HCT116 (cell line): ENCODE results near the gene BEND6. TPM values are rescaled to one million over a fixed set of nuclear protein-coding genes. Genes with fewer than 3 reads are reported as not detected.

Experiments
- ATAC-seq: fragments of 200-7000 bp; cut with Tn5 transposase; 2 replicates; pipeline ENCODE4 v1.9.1; 2020; ENCODE audit warnings: mild to moderate bottlenecking, moderate library complexity
- BruUV-seq: library from RNA; stranded (reverse); fragments of 400-500 nt; replicated peaks from 2 replicates; lab custom pipeline; 2021; lab: Mats Ljungman, UMichigan
- CTCF ChIA-PET: fragments of 300-600 bp; sonication (Branson Sonifier 250); formaldehyde crosslinking; loops from one replicate; lab custom pipeline; 2021; ENCODE audit warnings: antibody characterized with exemption; lab: Charles Lee
- POLR2A ChIA-PET: fragments of 300-600, 350-600 bp; sonication (Branson Sonifier 250); formaldehyde crosslinking; loops from one replicate; lab custom pipeline; 2021; ENCODE audit warnings: antibody characterized with exemption; lab: Charles Lee
- RAD21 ChIA-PET, 2 experiments: fragments of 300-600 bp; sonication (Branson Sonifier 250); formaldehyde crosslinking; loops; one replicate each; lab custom pipeline; 2023; ENCODE audit warnings: low total read pairs in 2 of 2; ENCODE audit not compliant: uncharacterized antibody in 2 of 2, unreplicated experiment in 2 of 2, low non-redundant PET in 1 of 2; lab: Charles Lee
- DNase-seq: peaks from one replicate; pipeline ENCODE4 v3.0.0-alpha.2; 2010; ENCODE audit warnings: low read depth, low spot score
- H2AFZ ChIP-seq: fragments of 200-600 bp; shearing (Covaris generic), sonication (generic); 2 replicates; pipeline ENCODE4 v1.6.1; 2017; ENCODE audit warnings: low read depth, mixed run types, mixed read lengths, antibody characterized with exemption, low read length; ENCODE audit not compliant: poor library complexity, severe bottlenecking
- H3K27ac ChIP-seq: 2 replicates; pipeline ENCODE4 v1.5.1; 2012; ENCODE audit warnings: low read depth, low read length
- H3K27me3 ChIP-seq: fragments of 200-600 bp; sonication (generic); 2 replicates; pipeline ENCODE4 v1.6.1; 2016; ENCODE audit warnings: mixed run types, low read length, mixed read lengths; ENCODE audit not compliant: insufficient read depth
- H3K36me3 ChIP-seq, 2 experiments: fragments of 200-500 bp in 1 of 2; fragments of 200-600 bp in 1 of 2; sonication (Bioruptor generic) in 1 of 2; sonication (generic) in 1 of 2; 2 replicates each; pipeline versions ENCODE4 v1.5.1 to v1.6.1; 2014 to 2016; ENCODE audit warnings: low read length in 2 of 2, inconsistent platforms in 1 of 2, mixed read lengths in 1 of 2, mixed run types in 1 of 2; ENCODE audit not compliant: insufficient read depth in 2 of 2, control insufficient read depth in 1 of 2
- H3K4me1 ChIP-seq, 2 experiments: fragments of 200-600 bp in 1 of 2; sonication (generic) in 1 of 2; 2 replicates each; pipeline versions ENCODE4 v1.5.1 to v1.6.1; 2012 to 2017; ENCODE audit warnings: low read length in 2 of 2, inconsistent platforms in 1 of 2, mild to moderate bottlenecking in 1 of 2, mixed read lengths in 1 of 2, mixed run types in 1 of 2, moderate library complexity in 1 of 2; ENCODE audit not compliant: insufficient read depth in 2 of 2, control insufficient read depth in 1 of 2
- H3K4me2 ChIP-seq: fragments of 200-600 bp; sonication (generic); 2 replicates; pipeline ENCODE4 v1.6.1; 2017; ENCODE audit warnings: mixed run types, low read length, mixed read lengths
- H3K4me3 ChIP-seq, 2 experiments: fragments of 200-600 bp in 1 of 2; sonication (generic) in 1 of 2; replicated peaks in 1 of 2; 2 replicates each; pipeline ENCODE4 v1.5.1; 2011 to 2016; ENCODE audit warnings: low read length in 2 of 2, control low read depth in 1 of 2, low read depth in 1 of 2, mild to moderate bottlenecking in 1 of 2, mixed read lengths in 1 of 2, mixed run types in 1 of 2
- H3K79me2 ChIP-seq: fragments of 200-600 bp; sonication (generic); 2 replicates; pipeline ENCODE4 v1.6.1; 2017; ENCODE audit warnings: mild to moderate bottlenecking, mixed run types, low read length, moderate library complexity, mixed read lengths; ENCODE audit not compliant: insufficient read depth
- H3K9ac ChIP-seq: fragments of 200-600 bp; sonication (generic); 2 replicates; pipeline ENCODE4 v1.6.1; 2016; ENCODE audit warnings: low read length, mixed read lengths
- H3K9me2 ChIP-seq: fragments of 200-600 bp; sonication (generic), shearing (Covaris generic); 2 replicates; pipeline ENCODE4 v1.6.1; 2017; ENCODE audit warnings: mixed run types, mild to moderate bottlenecking, moderate library complexity; ENCODE audit not compliant: insufficient read depth
- H3K9me3 ChIP-seq, 2 experiments: fragments of 200-500 bp in 1 of 2; fragments of 200-600 bp in 1 of 2; sonication (Bioruptor generic) in 1 of 2; sonication (generic) in 1 of 2; 2 replicates each; pipeline ENCODE4 v1.6.1; 2014 to 2017; ENCODE audit warnings: low read length in 2 of 2, mixed read lengths in 2 of 2, inconsistent platforms in 1 of 2, low read depth in 1 of 2, mild to moderate bottlenecking in 1 of 2, mixed run types in 1 of 2, moderate library complexity in 1 of 2; ENCODE audit not compliant: control insufficient read depth in 1 of 2, insufficient read depth in 1 of 2
- H4K20me1 ChIP-seq: fragments of 200-600 bp; sonication (generic), shearing (Covaris generic); 2 replicates; pipeline ENCODE4 v1.6.1; 2017; ENCODE audit warnings: mixed run types, mild to moderate bottlenecking, moderate library complexity; ENCODE audit not compliant: insufficient read depth
- CBX3 ChIP-seq: IDR thresholded peaks from 2 replicates; pipeline ENCODE4 v1.6.1; 2012; ENCODE audit warnings: low read depth
- EGR1 ChIP-seq: IDR thresholded peaks from 2 replicates; pipeline ENCODE4 v1.6.1; 2012; ENCODE audit warnings: low read depth
- ELF1 ChIP-seq: IDR thresholded peaks from 2 replicates; pipeline ENCODE4 v1.6.1; 2012; ENCODE audit warnings: low read depth, borderline replicate concordance
- EZH2 ChIP-seq: fragments of 200-600 bp; sonication (generic); IDR thresholded peaks from 2 replicates; pipeline ENCODE4 v1.6.1; 2017; ENCODE audit warnings: antibody characterized with exemption, mixed run types
- EZH2phosphoT487 ChIP-seq: fragments of 200-600 bp; IDR thresholded peaks from 2 replicates; pipeline ENCODE4 v1.6.1; 2018; ENCODE audit warnings: antibody characterized with exemption, borderline replicate concordance
- FOSL1 ChIP-seq: IDR thresholded peaks from 2 replicates; pipeline ENCODE4 v1.6.1; 2012; ENCODE audit warnings: low read depth
- JUND ChIP-seq: IDR thresholded peaks from 2 replicates; pipeline ENCODE4 v1.6.1; 2012
- POLR2A ChIP-seq: IDR thresholded peaks from 2 replicates; pipeline ENCODE4 v1.7.0; 2011; ENCODE audit warnings: borderline replicate concordance; ENCODE audit not compliant: insufficient read depth, insufficient read length; ENCODE audit errors: extremely low read depth
- RAD21 ChIP-seq: IDR thresholded peaks from 2 replicates; pipeline ENCODE4 v1.6.1; 2012; ENCODE audit warnings: low read depth, mild to moderate bottlenecking
- SIN3A ChIP-seq: IDR thresholded peaks from 2 replicates; pipeline ENCODE4 v1.6.1; 2012; ENCODE audit warnings: low read depth
- SP1 ChIP-seq: IDR thresholded peaks from 2 replicates; pipeline ENCODE4 v1.6.1; 2012; ENCODE audit warnings: low read depth
- SRF ChIP-seq: IDR thresholded peaks from 2 replicates; pipeline ENCODE4 v1.6.1; 2012; ENCODE audit warnings: low read depth
- TCF7L2 ChIP-seq: IDR thresholded peaks from 2 replicates; pipeline ENCODE4 v1.7.0; 2011; ENCODE audit warnings: borderline replicate concordance, inconsistent platforms; ENCODE audit not compliant: insufficient read depth, insufficient read length; ENCODE audit errors: extremely low read depth
- intact Hi-C: fragments of 100-400 bp; cut with micrococcal nuclease; formaldehyde crosslinking; loops from 2 replicates; pipeline ENCODE4 v1.10.0; 2022
- total RNA-seq: library from RNA; stranded (reverse); gene quantifications from one replicate; pipeline ENCODE4 v1.2.1, GENCODE V29; 2021; ENCODE audit not compliant: unreplicated experiment
- TF ChIP-seq, protein P1 (sequence below): IDR thresholded peaks from 2 replicates; pipeline ENCODE4 v1.6.1; 2012; ENCODE audit warnings: low read depth
- TF ChIP-seq, protein P2 (sequence below): IDR thresholded peaks from 2 replicates; pipeline ENCODE4 v1.6.1; 2012
- TF ChIP-seq, protein P3 (sequence below): IDR thresholded peaks from 2 replicates; pipeline ENCODE4 v1.6.1; 2012

The BEND6 gene
- total RNA-seq, 1 experiment from 2014 or later: 4.0 TPM

DNA sequence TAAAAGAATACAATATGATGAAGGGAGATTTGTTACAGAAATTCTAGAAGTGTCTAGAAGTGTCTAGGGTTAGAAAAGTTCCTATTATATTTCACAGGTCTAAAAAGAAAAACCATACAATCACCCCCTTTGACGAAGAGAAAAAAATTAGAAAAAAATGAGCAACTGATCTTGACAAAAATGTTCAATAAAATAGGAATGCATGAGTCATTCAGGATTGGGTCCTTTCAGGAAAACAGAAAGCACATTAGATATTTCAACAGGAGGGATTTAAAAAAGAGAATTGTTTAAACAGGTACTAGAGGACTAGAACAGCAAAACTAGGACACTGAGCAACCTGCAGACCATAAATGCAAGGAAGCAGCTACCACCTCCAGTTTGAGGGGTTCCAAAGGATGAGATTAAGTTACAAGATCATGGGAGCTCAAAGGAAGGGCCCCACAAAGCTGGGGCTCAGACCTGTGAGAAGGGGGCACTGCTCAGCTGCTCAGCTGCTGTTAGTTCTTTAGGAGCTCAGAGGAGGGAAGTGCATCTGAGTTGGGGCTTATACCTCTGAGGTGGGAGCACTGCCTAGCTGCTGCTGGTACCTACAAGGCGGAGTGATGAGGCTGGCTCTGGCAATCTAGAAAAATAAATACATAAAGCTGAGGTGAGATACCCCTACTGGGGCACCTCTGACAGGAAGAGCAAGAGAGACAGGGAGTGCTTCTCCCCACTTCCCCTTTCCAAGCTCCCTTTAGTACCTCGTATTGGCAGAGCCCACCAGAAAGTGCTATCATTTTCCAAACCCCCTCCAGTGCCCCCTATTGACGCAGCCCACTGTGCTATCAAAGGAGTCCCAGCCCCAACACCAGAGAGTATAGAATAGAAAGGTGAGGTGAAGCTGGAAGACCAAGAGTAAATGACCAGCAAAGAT is 27.1 kb upstream of the BEND6 start (continued):
- TF ChIP-seq, protein P1, sequence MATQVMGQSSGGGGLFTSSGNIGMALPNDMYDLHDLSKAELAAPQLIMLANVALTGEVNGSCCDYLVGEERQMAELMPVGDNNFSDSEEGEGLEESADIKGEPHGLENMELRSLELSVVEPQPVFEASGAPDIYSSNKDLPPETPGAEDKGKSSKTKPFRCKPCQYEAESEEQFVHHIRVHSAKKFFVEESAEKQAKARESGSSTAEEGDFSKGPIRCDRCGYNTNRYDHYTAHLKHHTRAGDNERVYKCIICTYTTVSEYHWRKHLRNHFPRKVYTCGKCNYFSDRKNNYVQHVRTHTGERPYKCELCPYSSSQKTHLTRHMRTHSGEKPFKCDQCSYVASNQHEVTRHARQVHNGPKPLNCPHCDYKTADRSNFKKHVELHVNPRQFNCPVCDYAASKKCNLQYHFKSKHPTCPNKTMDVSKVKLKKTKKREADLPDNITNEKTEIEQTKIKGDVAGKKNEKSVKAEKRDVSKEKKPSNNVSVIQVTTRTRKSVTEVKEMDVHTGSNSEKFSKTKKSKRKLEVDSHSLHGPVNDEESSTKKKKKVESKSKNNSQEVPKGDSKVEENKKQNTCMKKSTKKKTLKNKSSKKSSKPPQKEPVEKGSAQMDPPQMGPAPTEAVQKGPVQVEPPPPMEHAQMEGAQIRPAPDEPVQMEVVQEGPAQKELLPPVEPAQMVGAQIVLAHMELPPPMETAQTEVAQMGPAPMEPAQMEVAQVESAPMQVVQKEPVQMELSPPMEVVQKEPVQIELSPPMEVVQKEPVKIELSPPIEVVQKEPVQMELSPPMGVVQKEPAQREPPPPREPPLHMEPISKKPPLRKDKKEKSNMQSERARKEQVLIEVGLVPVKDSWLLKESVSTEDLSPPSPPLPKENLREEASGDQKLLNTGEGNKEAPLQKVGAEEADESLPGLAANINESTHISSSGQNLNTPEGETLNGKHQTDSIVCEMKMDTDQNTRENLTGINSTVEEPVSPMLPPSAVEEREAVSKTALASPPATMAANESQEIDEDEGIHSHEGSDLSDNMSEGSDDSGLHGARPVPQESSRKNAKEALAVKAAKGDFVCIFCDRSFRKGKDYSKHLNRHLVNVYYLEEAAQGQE: no peak
- TF ChIP-seq EGR1 (no peak), SP1 (no peak), FOSL1 (peak; percentile 42; the same call in 1 of the 2 replicates)
- TF ChIP-seq, protein P2, sequence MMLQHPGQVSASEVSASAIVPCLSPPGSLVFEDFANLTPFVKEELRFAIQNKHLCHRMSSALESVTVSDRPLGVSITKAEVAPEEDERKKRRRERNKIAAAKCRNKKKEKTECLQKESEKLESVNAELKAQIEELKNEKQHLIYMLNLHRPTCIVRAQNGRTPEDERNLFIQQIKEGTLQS: no peak
- TF ChIP-seq, all 23 proteins: peak for 3

DNA sequence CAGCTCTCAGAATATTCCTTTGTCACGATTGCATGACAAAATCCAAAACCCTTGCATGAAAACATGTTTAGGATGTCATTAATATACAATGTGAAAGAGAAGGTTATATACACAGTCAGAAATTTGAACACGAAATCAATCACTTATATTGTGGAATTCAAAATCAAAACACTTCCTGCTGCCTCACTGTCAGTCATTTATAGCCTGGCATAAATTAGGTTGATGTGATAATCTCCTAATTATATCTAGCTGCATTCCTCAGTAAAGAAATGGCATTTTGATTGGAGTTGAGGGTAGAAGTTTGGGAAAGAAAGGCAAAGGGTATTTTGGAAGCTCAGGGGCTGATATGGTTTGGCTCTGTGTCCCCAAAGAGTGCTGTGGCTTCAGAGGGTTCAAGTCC is 24.1 kb upstream of the BEND6 start:
- H4K20me1 ChIP-seq: no peaks in the 10 kb centered on the region
- no peak overlapping the region for H3K9ac ChIP-seq
- no peaks in the 10 kb centered on the region for H3K9me2 ChIP-seq
- intact Hi-C loops: no loop called here
- no peaks in the 10 kb centered on the region for H3K27me3 ChIP-seq
- peaks cover 55 to 62% of the 10 kb centered on the region in 2 experiments for H3K4me1 ChIP-seq
- peak overlapping the region; percentile 12; the same call in 1 of the 2 replicates for H3K4me2 ChIP-seq
- H3K36me3 ChIP-seq: no peaks in the 10 kb centered on the region
- ATAC-seq (no peak), DNase-seq (no peak)
- H3K79me2 ChIP-seq: peaks cover 54% of the 10 kb centered on the region
- no peaks in the 10 kb centered on the region for H3K9me3 ChIP-seq
- ChIA-PET CTCF (interaction anchor here (1.2 kb wide), 1 partner anchor 8 kb away, joined by 3 read pairs; no protein-coding TSS in a partner anchor), POLR2A (interaction anchor here (4.0 kb wide), 1 partner anchor 8 kb away, joined by 15 read pairs; no protein-coding TSS in a partner anchor), RAD21 (no interaction called here)
- no peak overlapping the region for H3K4me3 ChIP-seq
- no peak overlapping the region for H2AFZ ChIP-seq
- H3K27ac ChIP-seq: no peak overlapping the region
- BruUV-seq: no TSS peak
- TF ChIP-seq FOSL1 (no peak), RAD21 (no peak), SIN3A (no peak), POLR2A (no peak), ELF1 (no peak), SRF (no peak), TCF7L2 (no peak), CBX3 (no peak), JUND (no peak), EZH2phosphoT487 (no peak), EZH2 (no peak)
- TF ChIP-seq, protein P3, sequence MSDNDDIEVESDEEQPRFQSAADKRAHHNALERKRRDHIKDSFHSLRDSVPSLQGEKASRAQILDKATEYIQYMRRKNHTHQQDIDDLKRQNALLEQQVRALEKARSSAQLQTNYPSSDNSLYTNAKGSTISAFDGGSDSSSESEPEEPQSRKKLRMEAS: no peak
- TF ChIP-seq, protein P1: no peak
- TF ChIP-seq, protein P2: no peak
